Measurements from ENCODE around the gene ASH1L. TPM values are rescaled to one million over a fixed set of nuclear protein-coding genes. Genes with fewer than 3 reads are reported as not detected.
A peak's percentile ranks its signal among the peaks of the same experiment; 100 is the strongest.
"Not testable (repeated sequence)": the region's sequence is repeated elsewhere in the genome, so short reads cannot be mapped to it uniquely, and the experiment has no call there.

Gene ASH1L
- total RNA-seq, 1 experiment from 2014 or later, result 29.3 TPM

- CTCF ChIA-PET, result no interaction called here
- Mint-ChIP-seq H3K36me3 (no peaks in the 10 kb centered on the region), H3K9me3 (no peaks in the 10 kb centered on the region), H3K27me3 (ENCODE audit: low read depth) (no peaks in the 10 kb centered on the region), H3K27ac (peak overlapping the region; percentile 68; the same call in 1 of the 2 replicates), H3K4me1 (no peaks in the 10 kb centered on the region), H3K4me3 (no peak overlapping the region)
- peak; percentile 58 for ATAC-seq
- POLR2A ChIA-PET, result no interaction called here
- no peak for DNase-seq (ENCODE audit: low spot score)
- TF ChIP-seq AR (CRISPR knock-in tag; IDR thresholded peaks at IDR 0.05) (no peak), JUN (CRISPR knock-in tag; IDR thresholded peaks at IDR 0.05) (no peak), CTCF (IDR thresholded peaks at IDR 0.05) (peak; percentile 40), ZNF416 (CRISPR knock-in tag; IDR thresholded peaks at IDR 0.05) (no peak), ATF1 (CRISPR knock-in tag; IDR thresholded peaks at IDR 0.05) (no peak), GRHL2 (CRISPR knock-in tag; IDR thresholded peaks at IDR 0.05; ENCODE audit: insufficient replicate concordance, severe bottlenecking) (no peak), ZNF121 (CRISPR knock-in tag; IDR thresholded peaks at IDR 0.05) (0 out of 2 replicates have a peak, but pooled peaks have one; percentile 72)
These were observed 29.2 kb upstream of the ASH1L start for GRCh38 chr1:155591770-155592169.

- H3K4me3 Mint-ChIP-seq; ATAC-seq; DNase-seq (ENCODE audit: low spot score); H3K27me3 Mint-ChIP-seq (ENCODE audit: low read depth); H3K9me3 Mint-ChIP-seq; H3K27ac Mint-ChIP-seq; POLR2A ChIA-PET; H3K36me3 Mint-ChIP-seq; H3K4me1 Mint-ChIP-seq: not testable (repeated sequence)
- TF ChIP-seq ZNF423 (CRISPR knock-in tag; IDR thresholded peaks at IDR 0.05), result 0 out of 2 replicates have a peak, but pooled peaks have one; percentile 18
- CTCF ChIA-PET, result interaction anchor here (1.4 kb wide), 1 partner anchor 20 kb away, joined by 3 read pairs; no protein-coding TSS in a partner anchor
These were observed 28.1 kb upstream of the ASH1L start for GRCh38 chr1:155590516-155591247.

- not testable (repeated sequence) for H3K27ac Mint-ChIP-seq
These were observed 26.7 kb upstream of the ASH1L start for GRCh38 chr1:155589282-155589681.

GRCh38 chr1:155583846-155584245, 21.2 kb upstream of the ASH1L start:
- H3K9me3 Mint-ChIP-seq; H3K4me1 Mint-ChIP-seq; H3K27me3 Mint-ChIP-seq (ENCODE audit: low read depth); ATAC-seq; POLR2A ChIA-PET; H3K36me3 Mint-ChIP-seq; H3K4me3 Mint-ChIP-seq; DNase-seq (ENCODE audit: low spot score): not testable (repeated sequence)
- 0 out of 2 replicates have a peak overlapping the region, but pooled peaks have one; percentile 30 for H3K27ac Mint-ChIP-seq
- CTCF ChIA-PET, result interaction anchor here (1.0 kb wide), 1 partner anchor 333 kb away, joined by 3 read pairs; no protein-coding TSS in a partner anchor

More at GRCh38 chr1:155589282-155589681, 26.7 kb upstream of the ASH1L start:
- ATAC-seq; H3K4me3 Mint-ChIP-seq; H3K36me3 Mint-ChIP-seq; CTCF ChIA-PET; H3K4me1 Mint-ChIP-seq; H3K9me3 Mint-ChIP-seq; H3K27me3 Mint-ChIP-seq (ENCODE audit: low read depth); POLR2A ChIA-PET; DNase-seq (ENCODE audit: low spot score): not testable (repeated sequence)

GRCh38 chr1:155575608-155576007, 13.0 kb upstream of the ASH1L start:
- POLR2A ChIA-PET; H3K4me3 Mint-ChIP-seq; H3K27ac Mint-ChIP-seq; H3K4me1 Mint-ChIP-seq; DNase-seq (ENCODE audit: low spot score); ATAC-seq; H3K27me3 Mint-ChIP-seq (ENCODE audit: low read depth); H3K36me3 Mint-ChIP-seq; H3K9me3 Mint-ChIP-seq: not testable (repeated sequence)
- peak; percentile 79 for TF ChIP-seq HMGA2 (CRISPR knock-in tag; IDR thresholded peaks at IDR 0.05)
- CTCF ChIA-PET, result interaction anchor here (0.6 to 1.0 kb wide), 2 partner anchors 23 to 326 kb away, joined by 3 to 4 read pairs; no protein-coding TSS in a partner anchor

All from WTC11 (cell line).